HFF-Myc (cell line): ENCODE data around the gene AFMID.

Experiments
- DNase-seq: peaks from one replicate; pipeline ENCODE4 v3.0.0-alpha.2; 2011; ENCODE audit warnings: low read depth; ENCODE audit errors: extremely low read depth
- H3K4me3 ChIP-seq: replicated peaks from 2 replicates; pipeline ENCODE4 v1.5.1; 2011; ENCODE audit warnings: low read depth, mild to moderate bottlenecking, control low read depth, low read length
- TF ChIP-seq, protein P1 (sequence below): IDR thresholded peaks from 2 replicates; pipeline ENCODE4 v1.5.1; 2012; ENCODE audit warnings: mild to moderate bottlenecking, low read depth, low read length, control low read depth; ENCODE audit errors: missing control alignments

The AFMID gene

DNA sequence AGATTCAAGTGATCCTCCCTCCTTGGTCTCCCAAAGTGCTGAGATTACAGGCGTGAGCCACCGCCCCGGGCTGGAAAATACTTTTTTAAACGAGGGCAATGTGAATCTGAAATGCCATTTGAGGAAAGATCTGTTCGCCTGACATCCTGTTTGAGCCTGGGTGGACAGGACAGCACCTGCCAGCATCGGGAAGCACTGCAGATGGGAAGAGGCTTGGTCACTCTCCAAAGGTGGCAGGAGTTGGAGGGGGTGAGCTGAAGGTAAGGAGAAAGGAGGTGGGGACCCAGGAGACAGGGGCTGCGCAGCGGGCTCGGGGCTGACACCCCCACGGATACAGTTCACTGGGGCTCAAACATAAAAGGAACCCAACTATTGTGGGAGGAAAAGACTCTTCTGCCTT, 22.9 kb downstream of the AFMID start:
- no peak overlapping the region for H3K4me3 ChIP-seq
- TF ChIP-seq, protein P1, sequence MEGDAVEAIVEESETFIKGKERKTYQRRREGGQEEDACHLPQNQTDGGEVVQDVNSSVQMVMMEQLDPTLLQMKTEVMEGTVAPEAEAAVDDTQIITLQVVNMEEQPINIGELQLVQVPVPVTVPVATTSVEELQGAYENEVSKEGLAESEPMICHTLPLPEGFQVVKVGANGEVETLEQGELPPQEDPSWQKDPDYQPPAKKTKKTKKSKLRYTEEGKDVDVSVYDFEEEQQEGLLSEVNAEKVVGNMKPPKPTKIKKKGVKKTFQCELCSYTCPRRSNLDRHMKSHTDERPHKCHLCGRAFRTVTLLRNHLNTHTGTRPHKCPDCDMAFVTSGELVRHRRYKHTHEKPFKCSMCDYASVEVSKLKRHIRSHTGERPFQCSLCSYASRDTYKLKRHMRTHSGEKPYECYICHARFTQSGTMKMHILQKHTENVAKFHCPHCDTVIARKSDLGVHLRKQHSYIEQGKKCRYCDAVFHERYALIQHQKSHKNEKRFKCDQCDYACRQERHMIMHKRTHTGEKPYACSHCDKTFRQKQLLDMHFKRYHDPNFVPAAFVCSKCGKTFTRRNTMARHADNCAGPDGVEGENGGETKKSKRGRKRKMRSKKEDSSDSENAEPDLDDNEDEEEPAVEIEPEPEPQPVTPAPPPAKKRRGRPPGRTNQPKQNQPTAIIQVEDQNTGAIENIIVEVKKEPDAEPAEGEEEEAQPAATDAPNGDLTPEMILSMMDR = no peak
- no peak for DNase-seq

DNA sequence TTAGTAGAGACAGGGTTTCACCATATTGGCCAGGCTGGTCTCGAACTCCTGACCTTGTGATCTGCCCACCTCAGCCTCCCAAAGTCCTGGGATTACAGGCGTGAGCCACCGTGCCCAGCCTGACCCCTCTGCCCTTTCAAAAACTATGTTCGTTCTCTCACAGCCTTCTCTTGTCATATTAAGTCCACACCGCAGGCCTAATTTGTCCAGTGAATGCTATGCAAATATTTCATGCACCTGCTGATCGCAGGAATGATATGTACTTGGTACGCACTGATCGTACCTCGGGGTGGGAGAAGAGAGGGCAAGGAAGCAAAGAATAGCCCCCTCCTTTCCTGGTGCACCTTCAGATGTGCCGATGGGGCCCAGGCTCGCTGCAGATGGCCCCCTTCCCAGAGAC, 23.9 kb downstream of the AFMID start:
- no peak overlapping the region for H3K4me3 ChIP-seq
- DNase-seq = no peak
- TF ChIP-seq, protein P1 = no peak

DNA sequence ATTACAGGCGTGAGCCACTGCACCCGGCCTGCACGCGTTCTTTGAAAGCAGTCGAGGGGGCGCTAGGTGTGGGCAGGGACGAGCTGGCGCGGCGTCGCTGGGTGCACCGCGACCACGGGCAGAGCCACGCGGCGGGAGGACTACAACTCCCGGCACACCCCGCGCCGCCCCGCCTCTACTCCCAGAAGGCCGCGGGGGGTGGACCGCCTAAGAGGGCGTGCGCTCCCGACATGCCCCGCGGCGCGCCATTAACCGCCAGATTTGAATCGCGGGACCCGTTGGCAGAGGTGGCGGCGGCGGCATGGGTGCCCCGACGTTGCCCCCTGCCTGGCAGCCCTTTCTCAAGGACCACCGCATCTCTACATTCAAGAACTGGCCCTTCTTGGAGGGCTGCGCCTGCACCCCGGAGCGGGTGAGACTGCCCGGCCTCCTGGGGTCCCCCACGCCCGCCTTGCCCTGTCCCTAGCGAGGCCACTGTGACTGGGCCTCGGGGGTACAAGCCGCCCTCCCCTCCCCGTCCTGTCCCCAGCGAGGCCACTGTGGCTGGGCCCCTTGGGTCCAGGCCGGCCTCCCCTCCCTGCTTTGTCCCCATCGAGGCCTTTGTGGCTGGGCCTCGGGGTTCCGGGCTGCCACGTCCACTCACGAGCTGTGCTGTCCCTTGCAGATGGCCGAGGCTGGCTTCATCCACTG, 27.0 kb downstream of the AFMID start, which contains the start of gene BIRC5:
Gene BIRC5 (plus strand): TSS at position 238 of the 690 bp plus-strand sequence. CDS start 64 bp downstream, at position 302.
- DNase-seq = peak; percentile 22
- H3K4me3 ChIP-seq = peak within 1 kb of the TSS; percentile 95
- TF ChIP-seq, protein P1 = no peak

DNA sequence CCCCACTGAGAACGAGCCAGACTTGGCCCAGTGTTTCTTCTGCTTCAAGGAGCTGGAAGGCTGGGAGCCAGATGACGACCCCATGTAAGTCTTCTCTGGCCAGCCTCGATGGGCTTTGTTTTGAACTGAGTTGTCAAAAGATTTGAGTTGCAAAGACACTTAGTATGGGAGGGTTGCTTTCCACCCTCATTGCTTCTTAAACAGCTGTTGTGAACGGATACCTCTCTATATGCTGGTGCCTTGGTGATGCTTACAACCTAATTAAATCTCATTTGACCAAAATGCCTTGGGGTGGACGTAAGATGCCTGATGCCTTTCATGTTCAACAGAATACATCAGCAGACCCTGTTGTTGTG, 27.5 kb downstream of the AFMID start:
- peak overlapping the region; percentile 95 for H3K4me3 ChIP-seq
- no peak for DNase-seq
- TF ChIP-seq, protein P1 = no peak

DNA sequence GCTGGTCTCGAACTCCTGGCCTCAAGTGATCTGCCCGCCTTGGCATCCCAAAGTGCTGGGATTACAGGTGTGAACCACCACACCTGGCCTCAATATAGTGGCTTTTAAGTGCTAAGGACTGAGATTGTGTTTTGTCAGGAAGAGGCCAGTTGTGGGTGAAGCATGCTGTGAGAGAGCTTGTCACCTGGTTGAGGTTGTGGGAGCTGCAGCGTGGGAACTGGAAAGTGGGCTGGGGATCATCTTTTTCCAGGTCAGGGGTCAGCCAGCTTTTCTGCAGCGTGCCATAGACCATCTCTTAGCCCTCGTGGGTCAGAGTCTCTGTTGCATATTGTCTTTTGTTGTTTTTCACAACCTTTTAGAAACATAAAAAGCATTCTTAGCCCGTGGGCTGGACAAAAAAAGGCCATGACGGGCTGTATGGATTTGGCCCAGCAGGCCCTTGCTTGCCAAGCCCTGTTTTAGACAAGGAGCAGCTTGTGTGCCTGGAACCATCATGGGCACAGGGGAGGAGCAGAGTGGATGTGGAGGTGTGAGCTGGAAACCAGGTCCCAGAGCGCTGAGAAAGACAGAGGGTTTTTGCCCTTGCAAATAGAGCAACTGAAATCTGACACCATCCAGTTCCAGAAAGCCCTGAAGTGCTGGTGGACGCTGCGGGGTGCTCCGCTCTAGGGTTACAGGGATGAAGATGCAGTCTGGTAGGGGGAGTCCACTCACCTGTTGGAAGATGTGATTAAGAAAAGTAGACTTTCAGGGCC, 32.4 kb downstream of the AFMID start:
- DNase-seq = no peak
- no peak overlapping the region for H3K4me3 ChIP-seq
- TF ChIP-seq, protein P1 = no peak

DNA sequence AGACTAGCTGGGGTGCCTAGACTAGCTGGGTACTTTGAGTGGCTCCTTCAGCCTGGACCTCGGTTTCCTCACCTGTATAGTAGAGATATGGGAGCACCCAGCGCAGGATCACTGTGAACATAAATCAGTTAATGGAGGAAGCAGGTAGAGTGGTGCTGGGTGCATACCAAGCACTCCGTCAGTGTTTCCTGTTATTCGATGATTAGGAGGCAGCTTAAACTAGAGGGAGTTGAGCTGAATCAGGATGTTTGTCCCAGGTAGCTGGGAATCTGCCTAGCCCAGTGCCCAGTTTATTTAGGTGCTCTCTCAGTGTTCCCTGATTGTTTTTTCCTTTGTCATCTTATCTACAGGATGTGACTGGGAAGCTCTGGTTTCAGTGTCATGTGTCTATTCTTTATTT, 35.9 kb downstream of the AFMID start:
- DNase-seq = no peak
- TF ChIP-seq, protein P1 = no peak
- no peak overlapping the region for H3K4me3 ChIP-seq

DNA sequence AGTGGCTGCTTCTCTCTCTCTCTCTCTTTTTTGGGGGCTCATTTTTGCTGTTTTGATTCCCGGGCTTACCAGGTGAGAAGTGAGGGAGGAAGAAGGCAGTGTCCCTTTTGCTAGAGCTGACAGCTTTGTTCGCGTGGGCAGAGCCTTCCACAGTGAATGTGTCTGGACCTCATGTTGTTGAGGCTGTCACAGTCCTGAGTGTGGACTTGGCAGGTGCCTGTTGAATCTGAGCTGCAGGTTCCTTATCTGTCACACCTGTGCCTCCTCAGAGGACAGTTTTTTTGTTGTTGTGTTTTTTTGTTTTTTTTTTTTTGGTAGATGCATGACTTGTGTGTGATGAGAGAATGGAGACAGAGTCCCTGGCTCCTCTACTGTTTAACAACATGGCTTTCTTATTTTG, 36.6 kb downstream of the AFMID start:
- TF ChIP-seq, protein P1 = no peak
- H3K4me3 ChIP-seq = no peak overlapping the region
- no peak for DNase-seq
